Peyer's patch (tissue), 4 donors: Measurements from ENCODE around the gene NOP14.

Source experiments
- POLR2A ChIP-seq, 2 donors: fragments of 450-650 bp; IDR thresholded peaks; one replicate each; pipeline ENCODE4 v1.5.1; 2017; ENCODE audit warnings: antibody characterized with exemption in 2 of 2, mild to moderate bottlenecking in 2 of 2, moderate library complexity in 2 of 2
- TF ChIP-seq, protein P1 (sequence below), 6 experiments: fragments of 450-650 bp in 4 of 6; fragments of 200-600 bp in 2 of 6; sonication (generic) in 1 of 6; IDR thresholded peaks; one replicate each; pipeline ENCODE4 v1.5.1; 2017 to 2019; ENCODE audit warnings: antibody characterized with exemption in 6 of 6, mild to moderate bottlenecking in 3 of 6, moderate library complexity in 1 of 6

DNA sequence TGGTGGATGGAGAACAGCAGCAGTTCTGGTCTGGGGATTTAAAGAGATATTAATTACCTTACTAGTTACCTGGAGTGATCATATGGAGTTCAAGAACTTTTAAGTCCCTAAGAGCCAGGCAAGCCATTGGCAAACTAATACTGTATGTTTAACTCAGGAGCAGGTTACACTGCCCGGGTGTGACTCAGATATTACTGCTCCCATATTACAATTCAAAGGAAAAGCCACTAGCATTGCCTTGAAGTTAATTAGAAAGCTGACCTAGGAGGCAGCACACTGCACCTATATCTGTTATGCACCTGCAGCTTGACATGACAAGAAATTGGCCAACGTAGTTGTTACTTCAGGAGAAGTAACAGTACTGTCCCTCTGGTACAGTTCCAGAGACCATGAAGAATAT lies 47.4 kb upstream of the NOP14 start:
- no peak for TF ChIP-seq POLR2A (IDR thresholded peaks at IDR 0.05)
- TF ChIP-seq, protein P1, sequence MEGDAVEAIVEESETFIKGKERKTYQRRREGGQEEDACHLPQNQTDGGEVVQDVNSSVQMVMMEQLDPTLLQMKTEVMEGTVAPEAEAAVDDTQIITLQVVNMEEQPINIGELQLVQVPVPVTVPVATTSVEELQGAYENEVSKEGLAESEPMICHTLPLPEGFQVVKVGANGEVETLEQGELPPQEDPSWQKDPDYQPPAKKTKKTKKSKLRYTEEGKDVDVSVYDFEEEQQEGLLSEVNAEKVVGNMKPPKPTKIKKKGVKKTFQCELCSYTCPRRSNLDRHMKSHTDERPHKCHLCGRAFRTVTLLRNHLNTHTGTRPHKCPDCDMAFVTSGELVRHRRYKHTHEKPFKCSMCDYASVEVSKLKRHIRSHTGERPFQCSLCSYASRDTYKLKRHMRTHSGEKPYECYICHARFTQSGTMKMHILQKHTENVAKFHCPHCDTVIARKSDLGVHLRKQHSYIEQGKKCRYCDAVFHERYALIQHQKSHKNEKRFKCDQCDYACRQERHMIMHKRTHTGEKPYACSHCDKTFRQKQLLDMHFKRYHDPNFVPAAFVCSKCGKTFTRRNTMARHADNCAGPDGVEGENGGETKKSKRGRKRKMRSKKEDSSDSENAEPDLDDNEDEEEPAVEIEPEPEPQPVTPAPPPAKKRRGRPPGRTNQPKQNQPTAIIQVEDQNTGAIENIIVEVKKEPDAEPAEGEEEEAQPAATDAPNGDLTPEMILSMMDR (IDR thresholded peaks at IDR 0.05) = no peak
